ENCODE measurements around the gene PHACTR1. TPM values are rescaled to one million over a fixed set of nuclear protein-coding genes. Genes with fewer than 3 reads are reported as not detected.

PHACTR1 gene
- total and polyA plus RNA-seq, 9 of the 15 experiments (the other 6 are each of a cell fraction or from before 2014, with no cell fraction given), result 11.5 to 32.6 (median 22.0) TPM

DNA sequence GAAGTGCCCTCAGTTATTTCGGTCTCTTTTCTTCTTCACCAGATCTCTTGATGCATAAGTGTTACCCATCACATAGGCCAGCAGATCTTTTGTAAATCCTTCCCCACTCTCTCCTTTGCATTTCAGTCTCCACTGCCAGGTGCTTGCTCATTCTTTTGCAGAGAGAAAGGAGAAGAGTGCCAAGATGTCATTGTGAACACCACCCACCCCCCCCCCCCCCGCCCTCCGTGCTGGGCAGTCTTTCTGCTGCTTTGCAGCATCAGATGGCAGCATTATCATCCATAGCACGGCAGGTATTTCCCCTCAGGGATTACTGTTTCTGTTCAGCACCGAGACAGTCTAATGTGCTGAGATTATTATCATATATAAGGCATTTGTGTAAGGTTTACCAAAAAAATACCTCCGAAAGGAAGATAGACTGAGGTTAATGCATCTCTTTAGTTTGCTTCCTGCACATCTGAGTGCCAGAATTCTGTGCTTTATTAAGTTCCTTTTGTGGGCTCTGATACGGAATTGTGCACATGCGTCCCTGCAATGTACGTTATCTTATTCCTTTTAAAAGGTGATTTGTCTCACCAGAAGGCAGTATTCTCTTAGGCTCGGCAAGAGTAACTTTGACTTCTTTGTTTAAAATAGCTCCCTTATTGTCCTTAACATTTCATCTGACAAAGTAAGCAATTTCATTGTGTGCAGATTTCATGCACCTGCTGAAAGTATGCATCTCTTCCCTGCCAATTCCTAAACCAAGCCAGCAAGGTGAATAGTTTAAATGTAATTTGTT is 128.8 kb downstream of the PHACTR1 start:
- no peak for DNase-seq (ENCODE audit: extremely low read depth in 1 of 4, low spot score in 3 of 4)
- no peak for TF ChIP-seq TFAM (CRISPR knock-in tag; conservative IDR thresholded peaks at IDR 0.05)
- TF ChIP-seq TAF15 (IDR thresholded peaks at IDR 0.05; ENCODE audit: low read depth, low read length), result no peak
- TF ChIP-seq RBBP5 (IDR thresholded peaks at IDR 0.05; ENCODE audit: borderline replicate concordance, insufficient read depth, low read length, poor library complexity, severe bottlenecking), result no peak
- no peak for TF ChIP-seq ZNF444 (CRISPR knock-in tag; IDR thresholded peaks at IDR 0.05)
- ChIA-PET POLR2A (no interaction called here), CTCF (ENCODE audit: low intra/inter-chr PET ratio) (no interaction called here)
- no peak for FAIRE-seq
- no peak overlapping the region for H3K27ac ChIP-seq (ENCODE audit: extremely low read depth, low read depth, low read length)
- no peak overlapping the region for H2AFZ ChIP-seq (ENCODE audit: low read depth, low read length)
- H3K9me1 ChIP-seq (ENCODE audit: control insufficient read depth, insufficient read depth, low read length), result no peaks in the 10 kb centered on the region
- in situ Hi-C loops (cut with MboI) (no loop called here), intact Hi-C loops (cut with micrococcal nuclease) (no loop called here)
- no peaks in the 10 kb centered on the region for H3K79me2 ChIP-seq (ENCODE audit: control insufficient read depth, insufficient read depth, low read length)
- under 1% methylated on average over 8 of the region's 10 CpGs for WGBS (ENCODE audit: insufficient coverage, low coverage, missing lambda C conversion rate)
- H4K20me1 ChIP-seq (replicated peaks; ENCODE audit: control insufficient read depth, insufficient read depth, low read length), result no peaks in the 10 kb centered on the region
- H3K4me2 ChIP-seq (ENCODE audit: insufficient read depth, low read length), result no peak overlapping the region
- peaks cover 0 to 8% of the 10 kb centered on the region in 2 experiments; a peak in 2 of 5 replicates for H3K27me3 ChIP-seq (ENCODE audit: control insufficient read depth in 2 of 2, insufficient read depth in 2 of 2, low read length in 2 of 2)
- no peaks in the 10 kb centered on the region for H3K36me3 ChIP-seq (ENCODE audit: control insufficient read depth, insufficient read depth, low read length)
- BruUV-seq (replicated peaks), result no TSS peak
- no peaks in the 10 kb centered on the region for H3K9me3 ChIP-seq (replicated peaks; ENCODE audit: control insufficient read depth, insufficient read depth, low read depth, low read length)
- no peak overlapping the region for H3K4me3 ChIP-seq
- H3K4me1 ChIP-seq (replicated peaks in 1 of 2; ENCODE audit: control insufficient read depth in 2 of 2, insufficient read depth in 2 of 2, low read length in 2 of 2), result no peaks in the 10 kb centered on the region
- no peak overlapping the region for H3K9ac ChIP-seq (ENCODE audit: insufficient read depth in 1 of 2, low read depth in 2 of 2, low read length in 2 of 2)
- no peak for ATAC-seq
